Pons (tissue), 1 donor: Measurements from ENCODE around the gene KCTD2.

ENCODE experiments used
- DNase-seq: peaks from one replicate; pipeline ENCODE4 v3.0.0-alpha.2; 2016; ENCODE audit warnings: low spot score

Gene KCTD2

DNA sequence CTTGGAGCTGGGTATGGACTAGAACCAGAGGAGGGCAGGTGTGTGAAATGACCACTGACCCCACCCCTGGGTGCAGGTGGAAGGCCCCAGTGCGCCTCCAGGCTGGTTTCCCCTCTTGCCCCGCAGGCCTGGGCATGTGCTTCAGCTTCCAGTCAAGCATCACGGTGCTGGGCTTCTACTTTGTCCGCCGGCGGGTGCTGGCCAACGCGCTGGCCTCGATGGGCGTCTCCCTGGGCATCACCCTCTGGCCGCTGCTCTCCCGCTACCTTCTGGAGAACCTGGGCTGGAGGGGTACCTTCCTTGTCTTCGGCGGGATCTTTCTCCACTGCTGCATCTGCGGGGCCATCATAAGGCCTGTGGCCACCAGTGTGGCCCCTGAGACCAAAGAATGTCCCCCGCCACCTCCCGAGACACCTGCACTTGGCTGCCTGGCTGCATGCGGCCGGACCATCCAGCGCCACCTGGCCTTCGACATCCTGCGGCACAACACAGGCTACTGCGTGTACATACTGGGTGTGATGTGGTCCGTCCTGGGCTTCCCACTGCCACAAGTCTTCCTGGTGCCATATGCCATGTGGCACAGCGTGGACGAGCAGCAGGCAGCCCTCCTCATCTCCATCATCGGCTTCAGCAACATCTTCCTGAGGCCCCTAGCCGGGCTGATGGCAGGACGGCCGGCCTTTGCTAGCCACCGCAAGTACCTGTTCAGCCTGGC lies 53.0 kb downstream of the KCTD2 start:
- DNase-seq, result no peak

DNA sequence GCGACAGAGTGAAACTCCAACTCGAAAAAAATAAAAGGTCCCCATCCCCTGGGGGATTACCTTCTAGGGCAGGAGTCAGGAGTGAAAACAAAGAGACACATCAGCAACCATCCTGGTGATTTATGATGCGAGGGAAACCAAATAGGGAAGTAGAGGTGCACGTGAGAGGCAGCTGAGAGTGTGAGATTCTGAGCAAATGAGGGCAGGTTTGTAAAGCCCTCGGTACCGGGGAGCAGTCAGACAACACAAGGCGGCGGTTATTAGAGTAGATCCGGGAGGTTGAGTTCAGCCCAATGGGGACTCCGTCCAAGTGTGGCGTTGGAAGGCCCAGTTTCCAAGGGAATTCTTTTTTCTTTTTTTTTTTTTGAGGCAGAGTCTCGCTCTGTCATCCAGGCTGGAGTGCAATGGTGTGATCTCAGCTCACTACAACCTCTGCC lies 55.4 kb downstream of the KCTD2 start:
- DNase-seq, result no peak

DNA sequence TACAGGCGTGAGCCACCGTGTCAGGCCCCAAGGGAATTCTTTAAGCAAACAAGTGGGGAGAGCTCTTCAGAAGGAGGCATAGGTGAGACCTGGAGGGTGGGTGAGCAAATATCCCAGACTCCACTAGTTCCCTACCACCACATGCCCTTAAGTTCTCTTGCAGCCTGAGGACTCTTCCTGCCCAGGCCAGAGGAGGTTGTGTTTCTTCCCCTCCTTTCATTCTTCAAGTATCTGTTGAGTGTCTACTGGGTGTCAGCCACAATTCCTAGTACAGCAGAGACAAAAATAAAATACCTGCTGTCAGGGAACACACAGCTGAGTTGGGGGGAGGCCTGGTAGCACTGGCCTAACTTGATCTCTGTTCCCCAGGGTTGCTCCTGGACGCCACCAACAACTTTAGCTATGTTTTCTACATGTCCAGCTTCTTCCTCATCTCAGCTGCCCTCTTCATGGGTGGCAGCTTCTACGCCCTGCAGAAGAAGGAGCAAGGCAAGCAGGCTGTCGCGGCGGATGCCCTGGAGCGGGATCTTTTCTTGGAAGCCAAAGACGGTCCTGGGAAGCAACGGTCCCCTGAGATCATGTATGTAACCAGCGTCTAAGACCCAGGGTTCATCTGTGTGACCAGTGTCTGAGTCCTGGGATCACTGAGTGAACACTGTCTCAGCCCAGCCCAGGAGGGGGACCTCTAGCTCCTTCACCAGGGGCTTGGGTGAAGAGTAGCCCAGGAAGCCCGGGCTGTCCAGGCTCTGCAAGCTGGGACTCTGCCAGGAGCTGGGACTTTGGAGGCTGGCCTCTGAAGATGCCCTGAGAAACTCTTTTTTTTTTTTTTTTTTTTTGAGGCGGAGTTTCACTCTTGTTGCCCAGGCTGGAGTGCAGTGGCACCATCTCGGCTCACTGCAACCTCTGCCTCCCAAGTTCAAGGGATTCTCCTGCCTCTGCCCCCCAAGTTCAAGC lies 56.9 kb downstream of the KCTD2 start:
- no peak for DNase-seq

DNA sequence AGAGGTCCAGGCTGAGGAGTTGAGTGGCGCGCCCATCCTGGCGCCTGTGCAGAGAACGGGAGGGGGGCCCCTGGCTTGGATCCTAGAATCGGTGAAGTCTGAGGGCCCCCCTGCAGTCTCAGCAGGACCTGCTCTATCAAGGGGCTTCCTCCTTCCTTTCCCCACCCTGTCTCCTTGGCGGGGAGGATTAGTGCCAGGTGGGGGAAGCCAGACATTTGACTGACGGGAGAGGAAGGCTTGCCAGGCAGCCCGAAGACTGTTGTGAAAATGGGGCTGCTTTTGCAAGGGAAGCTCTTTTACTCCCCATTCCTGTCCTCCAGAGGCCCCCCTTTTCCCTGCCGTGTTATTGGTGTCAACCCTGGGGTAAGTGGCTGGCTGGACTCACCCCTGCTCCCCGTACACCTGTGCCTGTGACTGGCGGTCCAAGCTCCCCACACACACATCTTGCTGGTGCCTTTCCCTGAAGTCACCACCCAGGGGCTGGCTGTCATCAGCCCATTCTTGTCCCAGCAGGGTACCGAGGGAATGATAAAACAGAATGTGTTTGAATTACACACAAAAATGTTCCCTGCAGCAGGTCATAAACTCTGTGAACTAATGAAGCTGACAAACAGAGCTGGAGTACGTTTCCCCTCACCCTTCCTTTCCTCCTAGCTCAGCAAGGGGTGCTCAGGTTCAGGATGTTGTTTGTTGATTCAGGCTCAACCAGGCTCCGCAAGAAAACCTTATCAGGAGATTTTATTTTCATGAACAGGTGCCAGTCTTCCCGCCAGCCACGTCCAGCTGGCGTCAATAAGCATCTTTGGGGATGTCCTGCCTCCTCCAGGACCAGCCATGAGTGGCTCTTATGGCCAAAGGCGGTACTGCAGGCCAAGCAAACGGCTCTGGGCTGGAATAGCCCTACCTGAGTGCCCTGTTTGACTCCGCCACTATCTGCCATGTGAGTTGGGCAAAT lies 58.4 kb downstream of the KCTD2 start:
- DNase-seq, result no peak

DNA sequence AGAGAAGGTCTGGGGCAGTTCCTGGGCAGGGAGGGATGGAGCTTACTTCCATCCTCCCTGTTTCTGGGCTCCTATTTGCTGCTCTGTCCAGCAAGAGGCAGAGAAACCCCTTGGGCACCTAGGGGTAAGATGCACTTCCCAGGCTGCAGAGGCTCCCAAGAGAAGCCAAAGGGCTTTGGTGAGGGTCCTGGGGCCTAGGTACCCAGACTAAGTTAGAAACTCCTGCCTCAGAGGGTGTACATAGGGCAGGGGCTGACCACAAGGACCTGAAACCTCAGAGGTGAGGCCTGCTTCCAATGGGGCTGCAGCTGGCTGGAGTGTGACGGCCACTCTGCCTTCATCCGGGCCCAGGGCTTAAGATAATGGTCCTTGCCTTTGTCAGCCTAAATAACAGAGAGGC lies 61.2 kb downstream of the KCTD2 start:
- DNase-seq, result no peak

DNA sequence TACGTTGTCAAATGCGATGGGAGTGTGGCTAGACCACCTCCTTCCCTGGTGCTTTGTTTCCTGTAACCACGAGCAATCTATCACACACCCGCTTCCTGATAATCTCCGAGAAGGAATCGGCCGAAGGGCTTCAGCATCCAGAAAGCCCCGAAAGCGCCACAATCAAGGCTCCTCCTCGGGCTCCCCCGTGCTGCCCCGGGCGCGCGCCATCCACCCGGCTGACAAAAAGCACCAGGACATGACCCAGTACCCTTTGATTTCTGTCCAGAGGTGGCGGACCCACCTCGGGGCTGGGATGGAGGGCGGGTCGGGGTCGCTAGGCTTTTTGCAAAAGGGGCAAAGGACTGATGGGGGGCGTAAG lies 62.0 kb downstream of the KCTD2 start:
- no peak for DNase-seq

DNA sequence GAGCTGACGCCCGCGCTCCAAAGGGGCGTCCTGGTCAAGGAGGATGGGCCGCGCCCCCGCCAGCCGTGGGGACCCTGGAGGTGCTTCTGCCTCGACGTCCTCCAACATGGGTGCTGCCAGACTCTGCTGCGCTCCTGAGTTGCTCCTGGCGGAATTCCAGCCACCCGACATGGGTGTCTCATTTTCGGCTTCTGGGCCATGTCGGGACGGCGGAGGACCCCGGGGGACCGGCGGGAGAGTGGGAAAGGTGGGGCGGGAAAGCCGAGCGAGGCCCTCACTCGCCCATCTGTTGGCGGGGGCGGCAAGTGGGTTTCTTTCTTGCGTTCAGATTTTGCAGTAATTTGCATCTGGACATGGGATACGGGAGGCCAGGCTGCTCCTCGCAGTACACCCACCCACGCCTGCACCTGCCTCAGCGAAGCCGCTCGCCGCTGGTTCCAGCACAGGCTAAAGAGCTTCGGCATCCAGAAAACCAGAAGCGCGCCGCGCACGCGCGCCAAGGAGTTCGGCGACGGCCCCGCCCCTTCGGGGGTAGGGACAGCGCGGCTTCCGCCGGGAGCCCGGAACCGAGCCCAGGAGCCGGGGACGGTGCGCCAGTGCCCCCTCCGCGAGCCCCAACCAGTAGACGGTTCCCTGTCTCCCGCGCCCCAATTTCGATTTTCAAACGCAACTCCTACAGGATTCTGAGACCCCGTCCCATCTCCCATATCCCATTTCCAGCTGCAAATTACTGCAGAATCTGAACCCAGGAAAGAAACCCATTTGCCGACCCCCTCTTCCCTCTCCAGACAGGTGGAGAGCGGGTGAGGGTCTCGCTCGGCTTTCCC lies 62.6 kb downstream of the KCTD2 start, which contains the start of gene ARMC7:
ARMC7 (plus strand) TSS at position 563 of the 827 bp plus-strand sequence. CDS start 320 bp downstream, outside the sequence.
- DNase-seq, result peak; percentile 76

DNA sequence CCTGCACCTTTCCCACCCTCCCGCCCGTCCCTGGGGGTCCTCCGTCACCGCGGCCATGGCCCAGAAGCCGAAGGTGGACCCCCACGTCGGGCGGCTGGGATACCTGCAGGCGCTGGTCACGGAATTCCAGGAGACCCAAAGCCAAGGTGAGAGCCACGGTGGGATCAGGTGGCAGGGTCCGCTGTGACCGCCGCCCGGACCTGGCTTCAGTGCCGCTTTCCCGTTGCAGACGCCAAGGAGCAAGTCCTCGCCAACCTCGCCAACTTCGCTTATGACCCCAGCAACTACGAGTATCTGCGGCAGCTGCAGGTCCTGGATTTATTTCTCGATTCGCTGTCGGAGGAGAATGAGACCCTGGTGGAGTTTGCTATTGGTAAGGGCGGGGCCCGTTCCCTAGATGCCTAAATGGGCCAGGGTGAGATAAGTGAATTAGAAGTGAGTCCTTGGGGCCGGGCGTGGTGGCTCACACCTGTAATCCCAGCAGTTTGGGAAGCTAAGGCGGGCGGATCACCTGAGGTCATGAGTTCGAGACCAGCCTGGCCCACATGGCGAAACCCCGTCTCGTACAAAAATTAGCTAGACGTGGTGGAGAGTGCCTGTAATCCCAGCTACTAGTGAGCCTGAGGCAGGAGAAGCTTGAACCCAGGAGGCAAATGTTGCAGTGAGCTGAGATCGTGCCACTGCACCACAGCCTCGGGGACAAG lies 63.4 kb downstream of the KCTD2 start:
- DNase-seq, result no peak

DNA sequence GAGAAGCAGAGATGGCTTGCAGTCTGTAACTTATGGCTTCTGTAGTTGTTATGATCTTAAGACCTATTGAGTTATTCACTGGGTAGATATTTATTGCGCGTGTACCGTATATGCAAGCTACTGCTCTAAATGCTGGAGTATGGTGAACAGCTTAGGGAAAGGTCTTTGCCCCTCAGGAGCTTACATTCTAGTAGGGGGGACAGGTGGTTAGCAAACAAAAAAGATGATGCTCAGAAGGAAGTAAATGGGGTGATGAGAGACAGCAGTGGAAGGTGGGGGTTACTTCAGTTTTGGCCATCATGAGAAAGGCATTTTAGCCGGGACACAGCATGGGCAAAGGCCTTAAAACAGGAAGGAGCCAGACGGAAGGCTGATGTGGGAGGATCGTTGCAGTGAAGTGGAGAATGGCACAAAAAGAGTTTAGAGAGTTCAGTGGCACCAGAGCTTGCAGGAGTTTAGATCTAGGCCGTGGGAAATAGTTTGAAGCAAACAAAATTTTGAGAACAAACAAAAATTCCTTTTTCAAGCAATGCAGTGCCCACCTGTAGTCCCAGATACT lies 64.8 kb downstream of the KCTD2 start:
- no peak for DNase-seq

DNA sequence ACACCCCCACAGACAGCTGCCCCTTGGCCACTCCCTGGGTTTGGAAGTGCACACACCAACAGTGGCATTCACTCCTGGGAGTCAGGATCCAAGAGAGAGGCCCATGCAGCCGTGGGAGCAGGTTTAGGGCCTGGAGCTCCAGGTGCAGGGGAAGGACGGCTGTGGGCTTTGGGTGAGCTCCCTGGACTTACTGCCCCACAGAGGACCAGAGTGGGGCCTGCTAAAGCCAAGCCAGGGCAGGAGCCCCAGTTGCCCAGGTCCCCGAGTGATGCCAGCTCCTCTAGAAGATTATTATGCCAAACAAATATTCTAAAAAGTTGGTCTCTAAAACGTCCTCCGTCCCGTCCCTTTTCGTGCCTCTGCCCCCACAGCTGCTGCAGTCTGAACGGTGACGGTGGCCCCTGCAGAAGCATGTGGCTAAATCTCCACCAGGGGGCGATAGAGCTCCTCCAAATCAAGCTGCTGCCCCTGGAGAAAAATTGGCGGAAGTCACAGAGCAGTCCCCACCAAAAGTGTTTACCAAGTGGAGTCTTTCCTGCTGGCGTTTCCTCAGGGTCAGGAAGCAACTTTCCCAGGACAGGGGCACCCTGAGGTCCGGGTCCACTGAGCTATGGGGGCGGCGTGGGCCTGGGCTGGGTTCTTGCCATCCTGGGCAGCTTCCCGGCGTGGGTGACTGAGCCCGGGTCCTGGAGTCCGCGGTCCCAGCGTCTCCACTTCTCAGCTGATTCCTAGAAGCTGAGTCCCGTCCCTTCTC lies 67.0 kb downstream of the KCTD2 start:
- DNase-seq, result peak; percentile 89

DNA sequence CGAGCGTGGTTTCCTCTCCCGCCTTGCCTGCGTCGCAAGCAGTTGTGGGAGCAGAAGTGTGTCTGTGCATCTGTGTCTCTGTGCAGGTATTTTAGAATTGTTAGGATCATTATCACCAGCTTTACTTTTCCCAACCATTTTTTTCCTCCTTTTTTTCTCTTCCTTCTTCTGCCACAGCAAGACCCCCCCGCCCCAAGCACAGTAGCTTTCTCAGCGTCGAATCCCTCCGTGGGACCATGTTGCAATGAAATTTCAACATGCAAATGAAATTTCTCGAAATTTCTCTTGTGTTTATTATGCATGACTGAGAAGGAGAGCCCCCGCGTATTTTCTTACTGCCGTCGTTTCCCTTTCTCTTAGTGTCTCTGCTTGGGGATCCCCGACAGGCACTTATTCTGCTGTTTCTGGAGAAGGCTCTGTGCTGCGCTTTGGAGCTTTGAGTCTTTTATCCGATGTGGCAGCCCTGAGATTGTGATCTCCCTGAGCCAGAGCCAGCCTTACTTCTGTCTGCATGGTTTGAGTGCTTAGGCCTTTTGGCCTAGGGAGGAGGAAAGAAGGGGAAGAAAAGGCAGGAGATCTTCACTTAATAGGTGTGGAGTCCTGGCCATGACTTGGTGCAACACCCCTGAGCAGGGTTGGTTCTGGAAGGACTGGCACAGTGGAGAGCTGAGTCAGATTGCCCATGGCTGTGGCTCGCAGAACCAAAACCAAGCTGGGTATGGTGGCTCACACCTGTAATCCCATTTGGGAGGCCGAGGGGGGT lies 67.7 kb downstream of the KCTD2 start:
- no peak for DNase-seq
